Ishikawa (cell line): ENCODE results near the gene SLC12A5.

ENCODE experiments used
- CEBPB ChIP-seq: IDR thresholded peaks from 2 replicates; pipeline ENCODE4 v1.6.1; 2012
- CREB1 ChIP-seq: IDR thresholded peaks from 2 replicates; pipeline ENCODE4 v1.6.1; 2012; ENCODE audit warnings: low read depth
- EGR1 ChIP-seq: IDR thresholded peaks from 2 replicates; pipeline ENCODE4 v1.6.1; 2012
- EP300 ChIP-seq: IDR thresholded peaks from 2 replicates; pipeline ENCODE4 v1.6.1; 2012; ENCODE audit warnings: borderline replicate concordance
- FOXM1 ChIP-seq: IDR thresholded peaks from 2 replicates; pipeline ENCODE4 v1.6.1; 2012; ENCODE audit warnings: low read depth, borderline replicate concordance
- MAX ChIP-seq: IDR thresholded peaks from 2 replicates; pipeline ENCODE4 v1.6.1; 2012
- NFIC ChIP-seq: IDR thresholded peaks from 2 replicates; pipeline ENCODE4 v1.6.1; 2012
- RAD21 ChIP-seq: IDR thresholded peaks from 2 replicates; pipeline ENCODE4 v1.6.1; 2012; ENCODE audit warnings: low read depth
- REST ChIP-seq: IDR thresholded peaks from 2 replicates; pipeline ENCODE4 v1.6.1; 2012; ENCODE audit warnings: low read depth, mild to moderate bottlenecking
- TAF1 ChIP-seq: IDR thresholded peaks from 2 replicates; pipeline ENCODE4 v1.6.1; 2012; ENCODE audit warnings: low read depth, mild to moderate bottlenecking
- TEAD4 ChIP-seq: IDR thresholded peaks from 2 replicates; pipeline ENCODE4 v1.6.1; 2012
- YY1 ChIP-seq: IDR thresholded peaks from 2 replicates; pipeline ENCODE4 v1.6.1; 2012; ENCODE audit warnings: low read depth
- ZBTB7A ChIP-seq: IDR thresholded peaks from 2 replicates; pipeline ENCODE4 v1.6.1; 2012; ENCODE audit warnings: low read depth

GRCh38 chr20:46046588-46047310 is 17.7 kb downstream of the SLC12A5 start:
- TF ChIP-seq EP300 (no peak), CREB1 (no peak), EGR1 (no peak), MAX (no peak), REST (no peak), YY1 (no peak), NFIC (no peak), CEBPB (no peak), TEAD4 (no peak), FOXM1 (no peak), TAF1 (no peak), RAD21 (no peak), ZBTB7A (no peak)
